Cardiac septum (tissue), 1 donor: Measurements from ENCODE around the gene RMRP. TPM values are rescaled to one million over a fixed set of nuclear protein-coding genes. Genes with fewer than 3 reads are reported as not detected.
"Not testable (repeated sequence)": the region's sequence is repeated elsewhere in the genome, so short reads cannot be mapped to it uniquely, and the experiment has no call there.

ENCODE experiments used
- DNase-seq: peaks from one replicate; pipeline ENCODE4 v3.0.0-alpha.2; 2020; ENCODE audit warnings: low spot score
- intact Hi-C: fragments of 100-400 bp; cut with DNase I; formaldehyde crosslinking; loops from one replicate; pipeline ENCODE4 v1.14.0; 2022
- total RNA-seq: library from RNA; stranded (reverse); fragmentation: NEBNext Ultra II Directional; extraction: Animal tissue kit (Norgen Biotek cat#: 25700); gene quantifications from one replicate; pipeline ENCODE4 v1.2.1, GENCODE V29; 2021
- donor health status: DM: no; HTN: no; CAD: no.

The RMRP gene
- total RNA-seq, 1 donor from 2014 or later = 10,677 TPM

GRCh38 chr9:35652829-35653209 is 5.0 kb downstream of the RMRP start:
- intact Hi-C loops = no loop called here
- no peak for DNase-seq

- DNase-seq = peak; percentile 41
- intact Hi-C loops = no loop called here
Measured at GRCh38 chr9:35651956-35652828, 5.6 kb downstream of the RMRP start.

- intact Hi-C loops = no loop called here
- DNase-seq = no peak
Measured at GRCh38 chr9:35650341-35651158, 7.3 kb downstream of the RMRP start, which contains the start of gene SIT1. TSS of gene SIT1 (minus strand) at chr9:35650931. CDS start at chr9:35650853, 78 bp downstream.

GRCh38 chr9:35649431-35650340 is 8.1 kb downstream of the RMRP start:
- no peak for DNase-seq
- intact Hi-C loops = loop anchor here (5.0 kb wide), 1 partner anchor 42 kb away; the partner anchor contains the start of gene TESK1

GRCh38 chr9:35646533-35647265 is 11.1 kb downstream of the RMRP start:
- DNase-seq = peak; percentile 96
- intact Hi-C loops = loop anchor here (5.0 kb wide), 1 partner anchor 39 kb away; the partner anchor contains the start of gene TESK1

GRCh38 chr9:35646153-35646532 is 11.7 kb downstream of the RMRP start:
- no peak for DNase-seq
- intact Hi-C loops = loop anchor here (5.0 kb wide), 1 partner anchor 39 kb away; the partner anchor contains the start of gene TESK1

- not testable (repeated sequence) for DNase-seq
- intact Hi-C loops = loop anchor here (5.0 kb wide), 1 partner anchor 38 kb away; the partner anchor contains the start of gene TESK1
Measured at GRCh38 chr9:35645736-35646135, 12.1 kb downstream of the RMRP start.

- DNase-seq = no peak
- intact Hi-C loops = no loop called here
Measured at GRCh38 chr9:35643046-35643445, 14.8 kb downstream of the RMRP start.

GRCh38 chr9:35641478-35641877 is 16.3 kb downstream of the RMRP start:
- DNase-seq, intact Hi-C loops: not testable (repeated sequence)

GRCh38 chr9:35640431-35640830 is 17.4 kb downstream of the RMRP start:
- intact Hi-C loops, DNase-seq: not testable (repeated sequence)

GRCh38 chr9:35639631-35640030 is 18.2 kb downstream of the RMRP start:
- intact Hi-C loops = no loop called here
- DNase-seq = no peak

- DNase-seq, intact Hi-C loops: not testable (repeated sequence)
Measured at GRCh38 chr9:35639225-35639624, 18.6 kb downstream of the RMRP start.

GRCh38 chr9:35638751-35639150 is 19.1 kb downstream of the RMRP start:
- intact Hi-C loops, DNase-seq: not testable (repeated sequence)

- intact Hi-C loops, DNase-seq: not testable (repeated sequence)
Measured at GRCh38 chr9:35637427-35637955, 20.3 kb downstream of the RMRP start.

- intact Hi-C loops, DNase-seq: not testable (repeated sequence)
Measured at GRCh38 chr9:35636877-35637246, 21.0 kb downstream of the RMRP start.

GRCh38 chr9:35636135-35636876 is 21.5 kb downstream of the RMRP start:
- DNase-seq = no peak
- intact Hi-C loops = no loop called here

GRCh38 chr9:35635730-35636129 is 22.1 kb downstream of the RMRP start:
- DNase-seq = no peak
- intact Hi-C loops = no loop called here

GRCh38 chr9:35629597-35629996 is 28.2 kb downstream of the RMRP start:
- no peak for DNase-seq
- intact Hi-C loops = no loop called here
